ENCODE data around the gene PLEKHA5.

Gene PLEKHA5

GRCh38 chr12:19234171-19234704 lies 104.7 kb downstream of the PLEKHA5 start:
- no peak for FAIRE-seq

- no peak for FAIRE-seq
Measured at GRCh38 chr12:19234981-19235871, 105.7 kb downstream of the PLEKHA5 start.

- no peak for FAIRE-seq
Measured at GRCh38 chr12:19236656-19237055, 107.1 kb downstream of the PLEKHA5 start.

- FAIRE-seq, result no peak
Measured at GRCh38 chr12:19238540-19238939, 109.0 kb downstream of the PLEKHA5 start.

GRCh38 chr12:19239102-19239501 lies 109.6 kb downstream of the PLEKHA5 start:
- no peak for FAIRE-seq

GRCh38 chr12:19239616-19240234 lies 110.2 kb downstream of the PLEKHA5 start:
- FAIRE-seq, result peak; percentile 64

- no peak for FAIRE-seq
Measured at GRCh38 chr12:19242581-19242980, 113.0 kb downstream of the PLEKHA5 start.

GRCh38 chr12:19243551-19243950 lies 114.0 kb downstream of the PLEKHA5 start:
- FAIRE-seq, result no peak

- FAIRE-seq, result no peak
Measured at GRCh38 chr12:19244312-19244711, 114.8 kb downstream of the PLEKHA5 start.

- no peak for FAIRE-seq
Measured at GRCh38 chr12:19245106-19245505, 115.6 kb downstream of the PLEKHA5 start.

- no peak for FAIRE-seq
Measured at GRCh38 chr12:19245666-19246065, 116.1 kb downstream of the PLEKHA5 start.

GRCh38 chr12:19246933-19247332 lies 117.4 kb downstream of the PLEKHA5 start:
- no peak for FAIRE-seq

- FAIRE-seq, result no peak
Measured at GRCh38 chr12:19248929-19249602, 119.5 kb downstream of the PLEKHA5 start.

GRCh38 chr12:19251481-19252132 lies 122.1 kb downstream of the PLEKHA5 start:
- no peak for FAIRE-seq

GRCh38 chr12:19260135-19260534 lies 130.6 kb downstream of the PLEKHA5 start:
- no peak for FAIRE-seq

GRCh38 chr12:19261773-19262172 lies 132.2 kb downstream of the PLEKHA5 start:
- peak; percentile 70 for FAIRE-seq

GRCh38 chr12:19263672-19264071 lies 134.1 kb downstream of the PLEKHA5 start:
- FAIRE-seq, result no peak

- FAIRE-seq, result peak; percentile 93
Measured at GRCh38 chr12:19273482-19274330, 144.2 kb downstream of the PLEKHA5 start.

- FAIRE-seq, result no peak
Measured at GRCh38 chr12:19276767-19277166, 147.2 kb downstream of the PLEKHA5 start.

GRCh38 chr12:19277711-19278110 lies 148.2 kb downstream of the PLEKHA5 start:
- peak; percentile 68 for FAIRE-seq

GRCh38 chr12:19278407-19278806 lies 148.9 kb downstream of the PLEKHA5 start:
- no peak for FAIRE-seq

All from islet of Langerhans (tissue), 1 donor.